NCI-H82 treated with DMSO at 0.1 percent for 48 hours (cell line): ENCODE measurements around the gene LRIT2.

Experiments used
- DNase-seq: peaks from one replicate; lab custom pipeline; 2025; ENCODE audit not compliant: unreplicated experiment; lab: John Stamatoyannopoulos, UW

Gene LRIT2

GRCh38 chr10:84243759-84244158 lies 18.4 kb upstream of the LRIT2 start:
- no peak for DNase-seq

GRCh38 chr10:84241185-84241790 lies 15.9 kb upstream of the LRIT2 start, which contains the start of gene LRIT1:
TSS of gene LRIT1 (minus strand) at chr10:84241546. CDS start at chr10:84241439, 107 bp downstream.
- DNase-seq: peak; percentile 49

- no peak for DNase-seq
These were observed 13.6 kb upstream of the LRIT2 start for GRCh38 chr10:84238909-84239308.

GRCh38 chr10:84237199-84238051 lies 12.1 kb upstream of the LRIT2 start:
- no peak for DNase-seq

GRCh38 chr10:84236807-84237198 lies 11.5 kb upstream of the LRIT2 start:
- DNase-seq: no peak

- no peak for DNase-seq
These were observed 9.8 kb upstream of the LRIT2 start for GRCh38 chr10:84235096-84235495.

GRCh38 chr10:84234479-84234878 lies 9.1 kb upstream of the LRIT2 start:
- DNase-seq: no peak

- DNase-seq: no peak
These were observed 8.6 kb upstream of the LRIT2 start for GRCh38 chr10:84233940-84234339.

- no peak for DNase-seq
These were observed 7.0 kb upstream of the LRIT2 start for GRCh38 chr10:84232376-84232775.

GRCh38 chr10:84230359-84230758 lies 5.0 kb upstream of the LRIT2 start:
- no peak for DNase-seq

- no peak for DNase-seq
These were observed 2.5 kb upstream of the LRIT2 start for GRCh38 chr10:84227810-84228209.

GRCh38 chr10:84226616-84227015 lies 1.3 kb upstream of the LRIT2 start:
- peak; percentile 76 for DNase-seq

GRCh38 chr10:84224411-84225028 lies 824 bp downstream of the LRIT2 start:
- DNase-seq: no peak

GRCh38 chr10:84221916-84222315 lies 3.4 kb downstream of the LRIT2 start:
- no peak for DNase-seq

GRCh38 chr10:84217746-84218145 lies 7.6 kb downstream of the LRIT2 start:
- no peak for DNase-seq

- DNase-seq: no peak
These were observed 8.5 kb downstream of the LRIT2 start for GRCh38 chr10:84216834-84217233.

GRCh38 chr10:84214612-84215235 lies 10.6 kb downstream of the LRIT2 start:
- no peak for DNase-seq

GRCh38 chr10:84214046-84214572 lies 11.2 kb downstream of the LRIT2 start:
- DNase-seq: no peak

- DNase-seq: no peak
These were observed 12.3 kb downstream of the LRIT2 start for GRCh38 chr10:84213076-84213475.

GRCh38 chr10:84212014-84212413 lies 13.3 kb downstream of the LRIT2 start:
- no peak for DNase-seq

GRCh38 chr10:84211566-84211965 lies 13.8 kb downstream of the LRIT2 start:
- no peak for DNase-seq
